Activated CD4-positive, alpha-beta T cell treated with anti-CD3 and anti-CD28 coated beads, Interleukin-2, amount 10 ng/mL, durations not matched to agents 24 days and 14 days (primary cell): ENCODE data around the gene MSI2. TPM values are rescaled to one million over a fixed set of nuclear protein-coding genes. Genes with fewer than 3 reads are reported as not detected.

Experiments used
- DNase-seq: peaks from one replicate; pipeline ENCODE4 v3.0.0; 2022
- H3K27ac Mint-ChIP-seq: one replicate; pipeline ENCODE4 v1.8.0; 2022; ENCODE audit warnings: mild to moderate bottlenecking, mixed read lengths
- H3K27me3 Mint-ChIP-seq: one replicate; pipeline ENCODE4 v1.8.0; 2022; ENCODE audit warnings: mixed read lengths
- H3K36me3 Mint-ChIP-seq: one replicate; pipeline ENCODE4 v1.8.0; 2022; ENCODE audit warnings: low read depth, mild to moderate bottlenecking, mixed read lengths
- H3K4me1 Mint-ChIP-seq: one replicate; pipeline ENCODE4 v1.8.0; 2021; ENCODE audit warnings: mixed read lengths
- H3K4me3 Mint-ChIP-seq: one replicate; pipeline ENCODE4 v1.8.0; 2022; ENCODE audit warnings: mild to moderate bottlenecking, moderate library complexity, mixed read lengths
- H3K9me3 Mint-ChIP-seq: one replicate; pipeline ENCODE4 v1.8.0; 2021; ENCODE audit warnings: mixed read lengths
- intact Hi-C: fragments of 100-400 bp; cut with micrococcal nuclease; formaldehyde crosslinking; loops from one replicate; pipeline ENCODE4 v1.15.1; 2023
- total RNA-seq: library from RNA; stranded (reverse); gene quantifications from 2 replicates; pipeline ENCODE4 v1.2.3, GENCODE V29; 2022

The MSI2 gene
- total RNA-seq, 1 donor from 2014 or later = 172 TPM

DNA sequence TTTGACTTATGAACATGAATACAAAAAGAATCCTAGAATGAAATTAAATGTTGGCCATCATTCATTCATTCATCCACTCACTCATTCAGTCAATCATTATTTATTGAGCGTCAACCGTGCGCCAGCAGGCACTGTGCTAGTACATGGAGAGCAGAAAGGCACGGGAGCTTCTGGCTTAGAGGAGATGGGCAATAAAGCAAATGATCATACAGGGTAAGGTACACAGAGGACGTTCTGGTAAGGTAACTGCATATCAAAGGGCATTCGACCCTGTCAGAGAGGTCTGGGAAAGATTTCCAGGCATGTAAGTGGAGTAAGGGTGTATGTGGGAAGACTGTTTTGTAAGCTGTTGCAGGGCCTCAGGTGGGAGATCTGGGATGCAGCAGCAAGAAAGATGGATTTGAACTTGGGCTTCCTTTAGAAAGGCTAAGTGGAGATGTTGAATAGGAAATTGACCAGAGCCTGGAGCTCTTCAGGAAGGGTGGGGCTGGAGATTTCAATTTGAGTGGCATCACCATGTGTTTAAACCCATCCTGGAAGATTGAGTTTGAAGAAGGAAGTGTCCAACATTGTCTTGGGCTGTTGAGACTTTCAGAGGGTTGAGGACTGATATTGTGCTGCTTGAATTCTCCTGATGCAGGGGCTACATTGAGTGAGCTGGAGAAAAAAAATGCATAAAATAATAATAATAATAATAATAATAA, 2.8 kb upstream of the MSI2 start:
- no peak overlapping the region for H3K27ac Mint-ChIP-seq
- peaks cover 10% of the 10 kb centered on the region for H3K27me3 Mint-ChIP-seq
- peaks cover 6% of the 10 kb centered on the region for H3K9me3 Mint-ChIP-seq
- H3K4me3 Mint-ChIP-seq = no peak overlapping the region
- no peak for DNase-seq
- peaks cover 12% of the 10 kb centered on the region for H3K36me3 Mint-ChIP-seq
- peaks cover 19% of the 10 kb centered on the region for H3K4me1 Mint-ChIP-seq
- intact Hi-C loops = no loop called here

DNA sequence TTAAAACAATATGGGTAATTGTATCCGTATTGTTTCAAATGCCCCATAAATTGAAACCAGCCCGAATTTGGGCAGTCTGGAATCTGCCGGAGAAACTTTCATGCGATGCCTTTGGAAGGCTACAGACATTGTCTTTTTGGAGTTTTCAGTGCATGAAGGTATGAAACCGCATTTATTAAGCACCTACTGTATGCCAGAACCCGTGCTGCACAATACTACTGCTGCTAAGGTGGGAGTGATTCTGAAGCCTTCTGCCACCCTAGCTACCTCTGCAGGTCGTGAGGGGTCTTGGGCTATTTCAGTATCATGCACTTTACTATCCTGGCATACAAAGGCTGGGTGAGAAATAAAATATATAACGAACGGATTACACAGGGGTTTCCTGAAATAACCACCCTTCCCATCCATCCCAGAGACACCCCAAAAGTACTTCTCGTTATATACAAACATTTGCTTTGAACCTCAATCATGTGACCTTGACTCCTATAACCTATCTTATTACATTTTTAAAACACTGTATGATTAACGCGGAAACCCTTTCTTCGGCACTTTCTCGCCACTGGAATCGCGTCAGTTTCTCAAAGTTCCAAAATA, 1.0 kb upstream of the MSI2 start:
- intact Hi-C loops = loop anchor here (5.0 kb wide), 1 partner anchor 42 kb away; no protein-coding TSS in a partner anchor
- Mint-ChIP-seq H3K4me1 (peaks cover 35% of the 10 kb centered on the region), H3K36me3 (peaks cover 24% of the 10 kb centered on the region), H3K4me3 (peak overlapping the region; percentile 89), H3K9me3 (no peaks in the 10 kb centered on the region), H3K27me3 (peaks cover 7% of the 10 kb centered on the region), H3K27ac (peak overlapping the region; percentile 91)
- DNase-seq = no peak

DNA sequence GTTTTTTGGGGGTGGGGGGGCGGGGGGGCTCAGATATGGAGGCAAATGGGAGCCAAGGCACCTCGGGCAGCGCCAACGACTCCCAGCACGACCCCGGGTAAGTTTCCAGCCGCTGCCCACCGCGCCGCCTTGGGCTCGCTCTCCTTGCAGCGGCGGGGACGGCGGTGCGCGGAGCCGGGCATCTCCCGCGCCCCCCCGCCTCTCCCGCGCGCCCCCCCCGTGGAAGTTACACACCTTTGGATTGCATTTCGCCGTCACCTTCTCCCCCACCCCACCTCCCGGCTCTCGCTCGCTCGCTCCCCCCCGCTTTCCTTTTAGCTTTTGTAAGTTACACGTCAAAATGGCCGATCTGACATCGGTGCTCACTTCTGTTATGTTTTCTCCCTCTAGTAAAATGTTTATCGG, 387 bp downstream of the MSI2 start:
- Mint-ChIP-seq H3K27ac (peak overlapping the region; percentile 85), H3K9me3 (no peaks in the 10 kb centered on the region), H3K4me3 (peak overlapping the region; percentile 89), H3K4me1 (peaks cover 48% of the 10 kb centered on the region), H3K27me3 (peaks cover 7% of the 10 kb centered on the region), H3K36me3 (peaks cover 38% of the 10 kb centered on the region)
- DNase-seq = no peak
- intact Hi-C loops = loop anchor here (1.0 to 5.0 kb wide), 3 partner anchors 29 to 206 kb away; no protein-coding TSS in a partner anchor

DNA sequence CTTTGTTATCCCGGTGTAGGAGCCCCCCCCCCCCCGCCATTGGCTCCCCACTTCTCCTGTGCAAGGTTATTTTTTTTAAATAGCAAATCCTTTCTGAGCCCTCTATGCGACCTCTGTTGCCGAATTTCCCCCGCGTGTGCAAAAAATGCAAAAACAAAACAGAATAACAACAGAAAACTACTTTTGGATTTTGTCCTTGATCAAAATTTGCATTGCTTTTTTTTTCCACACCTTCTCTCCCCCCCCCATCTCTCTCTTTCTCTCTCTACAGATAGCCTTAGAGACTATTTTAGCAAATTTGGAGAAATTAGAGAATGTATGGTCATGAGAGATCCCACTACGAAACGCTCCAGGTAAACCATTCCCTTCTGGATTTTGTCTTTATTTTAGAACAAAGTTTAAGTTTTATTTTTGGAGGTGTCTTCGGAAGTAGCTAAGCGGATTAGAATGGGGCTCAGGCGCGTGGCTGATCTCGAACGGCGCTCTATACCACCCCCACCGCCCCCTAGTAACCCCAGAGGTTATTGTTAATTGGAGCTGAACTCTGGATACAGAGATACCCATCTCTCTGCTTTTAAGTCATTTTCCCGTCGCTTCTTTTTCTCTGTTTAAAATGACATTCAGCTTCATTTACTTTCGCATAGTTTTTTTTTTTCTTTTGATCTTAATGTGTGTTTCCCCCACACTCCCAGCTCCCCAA, 1.0 kb downstream of the MSI2 start:
- H3K9me3 Mint-ChIP-seq = no peaks in the 10 kb centered on the region
- peak; percentile 71 for DNase-seq
- peak overlapping the region; percentile 89 for H3K4me3 Mint-ChIP-seq
- H3K27me3 Mint-ChIP-seq = peaks cover 7% of the 10 kb centered on the region
- H3K4me1 Mint-ChIP-seq = peaks cover 54% of the 10 kb centered on the region
- peaks cover 45% of the 10 kb centered on the region for H3K36me3 Mint-ChIP-seq
- peak overlapping the region; percentile 85 for H3K27ac Mint-ChIP-seq
- intact Hi-C loops = loop anchor here (1.0 to 5.0 kb wide), 3 partner anchors 28 to 205 kb away; no protein-coding TSS in a partner anchor

DNA sequence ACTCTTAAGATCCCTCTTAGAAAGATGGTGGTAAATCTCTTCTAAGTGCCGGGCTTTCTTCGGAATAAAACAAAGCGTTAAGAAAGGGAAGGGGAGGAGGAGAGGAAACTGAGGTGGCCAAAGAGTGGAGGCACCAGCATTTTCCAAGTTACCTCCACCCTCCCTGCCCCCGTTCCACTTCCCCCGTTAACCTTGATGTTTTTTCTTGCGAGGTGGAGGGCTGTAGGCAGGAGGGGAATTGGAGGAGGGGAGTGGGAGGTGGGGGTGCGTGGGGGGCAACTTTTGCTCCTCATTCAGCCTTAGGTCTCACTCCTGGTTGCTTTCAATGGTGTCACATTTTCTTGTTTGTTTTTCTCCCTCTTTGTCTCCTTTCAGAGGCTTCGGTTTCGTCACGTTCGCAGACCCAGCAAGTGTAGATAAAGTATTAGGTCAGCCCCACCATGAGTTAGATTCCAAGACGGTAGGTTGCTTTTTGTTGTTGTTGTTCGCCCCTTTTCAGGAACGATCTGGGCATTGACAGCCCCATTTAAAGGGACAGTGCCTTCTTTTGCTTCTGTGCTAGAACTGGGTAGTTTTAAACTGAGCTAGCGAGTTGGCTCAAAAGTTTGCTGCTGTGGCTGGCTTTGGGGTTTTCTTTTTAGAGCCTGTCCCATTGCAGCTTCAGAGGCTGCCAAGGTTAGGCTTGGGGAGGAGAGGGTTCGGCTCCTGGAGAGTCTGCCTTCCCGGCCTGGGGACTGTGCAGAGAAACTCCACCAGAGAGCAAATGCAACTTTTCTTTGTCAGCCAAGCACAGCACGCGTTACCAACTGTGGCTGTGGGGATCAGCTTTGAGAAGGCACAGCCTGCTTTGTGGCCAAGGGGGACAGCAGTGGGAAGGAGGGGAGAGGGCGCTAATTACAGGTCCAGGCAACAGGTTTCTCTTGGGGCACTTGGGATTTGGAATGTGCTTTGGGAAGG, 1.9 kb downstream of the MSI2 start:
- Mint-ChIP-seq H3K9me3 (no peaks in the 10 kb centered on the region), H3K27ac (peak overlapping the region; percentile 85), H3K4me3 (peak overlapping the region; percentile 89), H3K36me3 (peaks cover 53% of the 10 kb centered on the region), H3K27me3 (peaks cover 3% of the 10 kb centered on the region), H3K4me1 (peaks cover 61% of the 10 kb centered on the region)
- intact Hi-C loops = loop anchor here (1.0 to 5.0 kb wide), 4 partner anchors 27 to 205 kb away; no protein-coding TSS in a partner anchor
- peak; percentile 66 for DNase-seq

DNA sequence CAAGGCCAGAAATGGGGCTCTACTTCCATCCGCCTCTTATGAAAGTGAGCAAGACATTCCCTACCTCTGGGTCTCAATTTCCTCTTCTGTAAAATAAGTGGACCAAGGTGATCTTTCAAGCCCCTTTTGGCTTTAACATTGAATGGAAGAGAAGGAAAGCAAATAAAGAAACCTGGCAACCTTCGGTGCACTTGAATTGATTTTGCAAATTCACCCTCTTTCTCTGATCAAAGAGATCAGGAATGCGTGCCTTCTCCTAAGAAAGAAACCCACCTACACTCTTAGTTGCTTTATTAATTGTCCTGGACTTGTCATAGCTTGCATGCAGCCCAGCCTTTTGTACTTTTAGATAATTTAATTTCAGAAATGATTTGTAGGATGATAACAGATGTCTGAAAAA, 3.0 kb downstream of the MSI2 start:
- no peak for DNase-seq
- no peaks in the 10 kb centered on the region for H3K9me3 Mint-ChIP-seq
- no peaks in the 10 kb centered on the region for H3K27me3 Mint-ChIP-seq
- H3K36me3 Mint-ChIP-seq = peaks cover 62% of the 10 kb centered on the region
- intact Hi-C loops = loop anchor here (5.0 kb wide), 1 partner anchor 38 kb away; no protein-coding TSS in a partner anchor
- H3K27ac Mint-ChIP-seq = peak overlapping the region; percentile 49
- H3K4me1 Mint-ChIP-seq = peaks cover 66% of the 10 kb centered on the region
- peak overlapping the region; percentile 89 for H3K4me3 Mint-ChIP-seq

DNA sequence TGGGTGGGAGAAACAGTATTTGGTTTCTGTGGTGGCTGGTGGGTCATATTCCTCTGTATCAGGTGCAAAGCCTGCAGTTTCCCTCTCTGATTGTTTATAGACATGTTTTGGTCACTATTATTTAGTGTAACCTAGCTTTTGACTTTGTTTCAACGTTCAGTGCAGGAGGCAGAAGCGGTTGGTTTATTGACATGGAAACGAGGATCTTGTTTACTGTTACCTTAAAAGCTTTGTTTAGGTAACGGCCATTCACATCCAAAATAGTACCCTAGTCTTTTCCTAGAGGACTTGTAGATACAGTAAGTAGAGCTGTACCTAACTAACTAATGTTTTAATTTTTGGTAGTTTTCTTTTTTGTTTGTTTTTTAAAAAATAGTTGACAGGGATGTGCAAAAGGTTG, 3.5 kb downstream of the MSI2 start:
- Mint-ChIP-seq H3K27me3 (no peaks in the 10 kb centered on the region), H3K36me3 (peaks cover 67% of the 10 kb centered on the region), H3K9me3 (no peaks in the 10 kb centered on the region), H3K4me3 (peak overlapping the region; percentile 89), H3K27ac (no peak overlapping the region), H3K4me1 (peaks cover 63% of the 10 kb centered on the region)
- intact Hi-C loops = loop anchor here (5.0 kb wide), 1 partner anchor 37 kb away; no protein-coding TSS in a partner anchor
- DNase-seq = no peak

DNA sequence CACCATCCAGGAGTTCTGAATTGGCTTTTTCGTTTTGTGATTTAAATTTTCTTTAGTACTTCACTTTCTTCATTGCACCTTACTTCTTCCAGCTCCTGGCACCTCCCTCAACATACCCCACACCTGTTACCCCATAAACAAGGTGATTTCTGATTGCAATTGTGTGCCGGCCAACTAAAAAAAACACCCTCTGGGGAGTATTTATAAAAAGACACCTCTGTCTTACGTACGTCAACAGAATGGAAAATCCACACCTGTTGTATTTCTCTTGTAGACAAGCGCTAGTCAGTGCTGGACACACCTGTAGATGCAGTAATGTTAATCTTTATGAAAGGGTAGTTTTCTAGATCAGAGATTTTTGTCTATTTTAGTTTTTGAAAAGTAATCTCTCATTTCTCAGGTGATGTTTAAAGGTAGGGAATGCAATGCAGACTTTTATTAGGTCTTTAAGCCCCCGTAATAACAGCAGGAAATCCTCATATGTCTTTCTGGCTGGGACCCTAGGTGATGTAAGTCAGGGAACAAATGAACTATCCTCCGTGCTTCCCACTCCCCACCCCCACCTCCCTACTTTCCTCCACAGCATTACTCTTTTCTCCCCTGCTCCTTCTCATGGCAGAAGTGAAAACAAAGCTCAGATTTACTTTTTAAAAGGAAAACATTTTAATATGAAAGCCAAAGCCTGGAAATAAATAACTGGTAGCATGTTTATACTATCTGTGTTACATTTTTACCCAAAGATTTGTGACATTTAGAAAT, 4.2 kb downstream of the MSI2 start:
- intact Hi-C loops = no loop called here
- peaks cover 74% of the 10 kb centered on the region for H3K36me3 Mint-ChIP-seq
- peaks cover 61% of the 10 kb centered on the region for H3K4me1 Mint-ChIP-seq

DNA sequence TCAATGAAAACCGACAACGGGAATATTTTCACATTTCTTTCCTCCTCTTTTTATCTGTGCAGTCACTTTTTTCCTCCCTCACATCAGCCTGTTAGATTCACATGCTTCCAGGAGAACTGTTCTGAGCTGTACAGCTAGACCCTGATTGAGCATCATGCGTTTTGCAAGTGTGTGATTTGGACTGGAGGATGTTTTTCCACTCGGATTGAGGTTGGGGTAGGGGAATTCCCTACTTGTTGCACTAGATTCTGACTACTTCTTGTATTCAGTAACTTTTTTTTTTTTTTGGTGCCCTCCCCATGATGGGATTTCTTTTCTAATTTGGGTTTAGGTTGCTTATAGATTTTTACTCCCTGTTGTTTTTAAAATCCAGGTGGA, 4.8 kb downstream of the MSI2 start:
- no peaks in the 10 kb centered on the region for H3K27me3 Mint-ChIP-seq
- no peak for DNase-seq
- no peak overlapping the region for H3K27ac Mint-ChIP-seq
- peaks cover 61% of the 10 kb centered on the region for H3K4me1 Mint-ChIP-seq
- H3K9me3 Mint-ChIP-seq = no peaks in the 10 kb centered on the region
- H3K36me3 Mint-ChIP-seq = peaks cover 80% of the 10 kb centered on the region
- intact Hi-C loops = no loop called here
- peak overlapping the region; percentile 89 for H3K4me3 Mint-ChIP-seq

More for the DNA sequence above, 4.2 kb downstream of the MSI2 start:
- DNase-seq = no peak
- Mint-ChIP-seq H3K27me3 (no peaks in the 10 kb centered on the region), H3K27ac (no peak overlapping the region), H3K4me3 (peak overlapping the region; percentile 89), H3K9me3 (no peaks in the 10 kb centered on the region)

DNA sequence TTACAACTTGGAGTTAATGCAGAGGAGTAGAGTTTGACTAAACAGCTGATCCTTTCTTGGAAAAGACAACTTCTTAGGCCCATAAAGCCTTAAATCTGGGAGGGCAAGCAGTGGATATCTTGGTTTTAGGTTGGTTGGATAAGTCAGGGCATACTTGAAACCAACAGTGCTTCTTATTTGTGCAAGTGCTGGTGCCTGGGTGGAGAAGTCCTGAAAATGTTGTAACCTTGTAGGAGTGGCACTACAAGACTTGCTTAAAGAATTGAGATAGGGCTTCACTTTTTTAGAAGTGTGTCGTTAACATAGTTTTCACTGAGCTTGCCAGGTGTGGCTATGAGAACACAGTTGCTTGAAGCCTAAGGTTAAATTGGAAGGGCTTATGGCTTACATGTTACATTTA, 6.2 kb downstream of the MSI2 start:
- Mint-ChIP-seq H3K27me3 (no peaks in the 10 kb centered on the region), H3K36me3 (peaks cover 89% of the 10 kb centered on the region), H3K4me3 (no peak overlapping the region), H3K27ac (no peak overlapping the region), H3K4me1 (peaks cover 62% of the 10 kb centered on the region), H3K9me3 (no peaks in the 10 kb centered on the region)
- no peak for DNase-seq
- intact Hi-C loops = no loop called here

DNA sequence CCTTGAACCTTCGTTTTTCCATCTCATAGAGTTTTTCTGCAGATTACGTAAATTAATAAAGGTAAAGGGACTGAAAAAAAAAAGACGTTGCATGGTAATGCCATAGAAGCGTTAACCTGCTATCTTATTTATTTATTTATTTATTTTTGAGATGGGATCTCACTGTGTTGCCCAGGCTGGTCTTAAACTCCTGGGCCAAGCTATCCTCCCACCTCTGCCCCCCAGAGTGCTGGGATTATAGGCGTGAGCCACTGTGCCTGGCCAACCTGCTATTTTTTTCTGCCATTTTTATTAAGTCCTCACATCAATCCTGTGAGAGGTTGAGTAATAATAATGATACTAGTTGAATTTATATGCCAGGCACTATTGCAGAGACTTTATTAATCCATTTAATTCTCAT, 7.9 kb downstream of the MSI2 start:
- H3K27me3 Mint-ChIP-seq = no peaks in the 10 kb centered on the region
- peaks cover 87% of the 10 kb centered on the region for H3K36me3 Mint-ChIP-seq
- H3K4me1 Mint-ChIP-seq = peaks cover 61% of the 10 kb centered on the region
- intact Hi-C loops = no loop called here
- H3K27ac Mint-ChIP-seq = no peak overlapping the region
- H3K9me3 Mint-ChIP-seq = no peaks in the 10 kb centered on the region
- DNase-seq = no peak
- no peak overlapping the region for H3K4me3 Mint-ChIP-seq

DNA sequence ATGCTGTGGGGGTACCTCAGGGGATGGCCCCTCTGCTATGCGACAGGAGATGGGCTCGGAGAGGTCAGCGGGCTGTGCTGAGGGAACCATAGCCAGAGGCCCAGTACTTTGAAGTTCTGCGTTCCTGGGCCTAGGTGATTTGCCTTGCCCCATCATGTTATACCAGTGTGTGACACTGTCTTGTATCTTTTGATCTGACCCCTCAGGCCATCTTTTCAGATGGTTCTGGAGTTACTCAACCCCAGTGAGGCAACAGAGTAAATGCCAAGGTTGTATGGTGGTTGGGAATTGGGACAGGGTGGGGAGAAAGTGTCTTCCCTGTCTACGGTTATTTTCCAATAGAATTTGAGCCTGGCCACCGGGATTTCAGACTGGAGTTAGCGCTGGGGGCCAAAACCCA, 8.5 kb downstream of the MSI2 start:
- Mint-ChIP-seq H3K4me1 (peaks cover 61% of the 10 kb centered on the region), H3K27ac (no peak overlapping the region), H3K9me3 (no peaks in the 10 kb centered on the region), H3K36me3 (peaks cover 89% of the 10 kb centered on the region), H3K27me3 (no peaks in the 10 kb centered on the region), H3K4me3 (no peak overlapping the region)
- intact Hi-C loops = no loop called here
- DNase-seq = no peak
